Measurements from ENCODE around the gene UFD1. TPM values are rescaled to one million over a fixed set of nuclear protein-coding genes. Genes with fewer than 3 reads are reported as not detected.

UFD1 gene
- total and polyA plus RNA-seq, 9 of the 15 experiments (the other 6 are each of a cell fraction or from before 2014, with no cell fraction given) = 238 to 645 (median 363) TPM

GRCh38 chr22:19429950-19430889 lies 48.8 kb downstream of the UFD1 start (continued):
- TF ChIP-seq POLR2H (tag; IDR thresholded peaks at IDR 0.05; ENCODE audit: low read depth) (no peak), ZBTB12 (CRISPR knock-in tag; IDR thresholded peaks at IDR 0.05) (0 out of 2 replicates have a peak, but pooled peaks have one; percentile 51), BRD4 (IDR thresholded peaks at IDR 0.05) (peak; percentile 58; the same call in 1 of the 2 replicates), NCOA6 (IDR thresholded peaks at IDR 0.05) (no peak), MAFG (tag; conservative IDR thresholded peaks at IDR 0.05) (peak; percentile 3; the same call in 1 of the 2 replicates), TSC22D4 (tag; IDR thresholded peaks at IDR 0.05) (peak; percentile 5; the same call in 1 of the 2 replicates), ZNF766 (CRISPR knock-in tag; conservative IDR thresholded peaks at IDR 0.05) (no peak), ZNF212 (CRISPR knock-in tag; IDR thresholded peaks at IDR 0.05) (no peak), CBX3 (IDR thresholded peaks at IDR 0.05; ENCODE audit: borderline replicate concordance in 1 of 2, low read length in 2 of 2) (no peak), SMAD4 (CRISPR knock-in tag; conservative IDR thresholded peaks at IDR 0.05) (no peak), TEAD4 (IDR thresholded peaks at IDR 0.05; ENCODE audit: low read length) (no peak), TEAD4 (CRISPR knock-in tag; IDR thresholded peaks at IDR 0.05; ENCODE audit: borderline replicate concordance) (no peak), ATF4 (CRISPR knock-in tag; IDR thresholded peaks at IDR 0.05) (0 out of 2 replicates have a peak, but pooled peaks have one; percentile 30), SAP30 (IDR thresholded peaks at IDR 0.05; ENCODE audit: borderline replicate concordance, insufficient read depth, low read depth, low read length, poor library complexity, severe bottlenecking) (peak; percentile 76), ARID3A (IDR thresholded peaks at IDR 0.05; ENCODE audit: borderline replicate concordance, low read depth, low read length) (0 out of 2 replicates have a peak, but pooled peaks have one; percentile 46), EGR1 (conservative IDR thresholded peaks at IDR 0.05) (no peak)
- TF ChIP-seq, protein P1, sequence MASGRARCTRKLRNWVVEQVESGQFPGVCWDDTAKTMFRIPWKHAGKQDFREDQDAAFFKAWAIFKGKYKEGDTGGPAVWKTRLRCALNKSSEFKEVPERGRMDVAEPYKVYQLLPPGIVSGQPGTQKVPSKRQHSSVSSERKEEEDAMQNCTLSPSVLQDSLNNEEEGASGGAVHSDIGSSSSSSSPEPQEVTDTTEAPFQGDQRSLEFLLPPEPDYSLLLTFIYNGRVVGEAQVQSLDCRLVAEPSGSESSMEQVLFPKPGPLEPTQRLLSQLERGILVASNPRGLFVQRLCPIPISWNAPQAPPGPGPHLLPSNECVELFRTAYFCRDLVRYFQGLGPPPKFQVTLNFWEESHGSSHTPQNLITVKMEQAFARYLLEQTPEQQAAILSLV (tag; IDR thresholded peaks at IDR 0.05) = peak; percentile 61; the same call in 1 of the 2 replicates
- TF ChIP-seq, protein P2, sequence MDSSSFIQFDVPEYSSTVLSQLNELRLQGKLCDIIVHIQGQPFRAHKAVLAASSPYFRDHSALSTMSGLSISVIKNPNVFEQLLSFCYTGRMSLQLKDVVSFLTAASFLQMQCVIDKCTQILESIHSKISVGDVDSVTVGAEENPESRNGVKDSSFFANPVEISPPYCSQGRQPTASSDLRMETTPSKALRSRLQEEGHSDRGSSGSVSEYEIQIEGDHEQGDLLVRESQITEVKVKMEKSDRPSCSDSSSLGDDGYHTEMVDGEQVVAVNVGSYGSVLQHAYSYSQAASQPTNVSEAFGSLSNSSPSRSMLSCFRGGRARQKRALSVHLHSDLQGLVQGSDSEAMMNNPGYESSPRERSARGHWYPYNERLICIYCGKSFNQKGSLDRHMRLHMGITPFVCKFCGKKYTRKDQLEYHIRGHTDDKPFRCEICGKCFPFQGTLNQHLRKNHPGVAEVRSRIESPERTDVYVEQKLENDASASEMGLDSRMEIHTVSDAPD (CRISPR knock-in tag; IDR thresholded peaks at IDR 0.05) = 0 out of 2 replicates have a peak, but pooled peaks have one; percentile 4
- TF ChIP-seq, protein P3, sequence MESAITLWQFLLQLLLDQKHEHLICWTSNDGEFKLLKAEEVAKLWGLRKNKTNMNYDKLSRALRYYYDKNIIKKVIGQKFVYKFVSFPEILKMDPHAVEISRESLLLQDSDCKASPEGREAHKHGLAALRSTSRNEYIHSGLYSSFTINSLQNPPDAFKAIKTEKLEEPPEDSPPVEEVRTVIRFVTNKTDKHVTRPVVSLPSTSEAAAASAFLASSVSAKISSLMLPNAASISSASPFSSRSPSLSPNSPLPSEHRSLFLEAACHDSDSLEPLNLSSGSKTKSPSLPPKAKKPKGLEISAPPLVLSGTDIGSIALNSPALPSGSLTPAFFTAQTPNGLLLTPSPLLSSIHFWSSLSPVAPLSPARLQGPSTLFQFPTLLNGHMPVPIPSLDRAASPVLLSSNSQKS (CRISPR knock-in tag; IDR thresholded peaks at IDR 0.05) = no peak
